ENCODE measurements around the gene PRKG1.
"Not testable (repeated sequence)": the region's sequence is repeated elsewhere in the genome, so short reads cannot be mapped to it uniquely, and the experiment has no call there.

PRKG1 gene

DNA sequence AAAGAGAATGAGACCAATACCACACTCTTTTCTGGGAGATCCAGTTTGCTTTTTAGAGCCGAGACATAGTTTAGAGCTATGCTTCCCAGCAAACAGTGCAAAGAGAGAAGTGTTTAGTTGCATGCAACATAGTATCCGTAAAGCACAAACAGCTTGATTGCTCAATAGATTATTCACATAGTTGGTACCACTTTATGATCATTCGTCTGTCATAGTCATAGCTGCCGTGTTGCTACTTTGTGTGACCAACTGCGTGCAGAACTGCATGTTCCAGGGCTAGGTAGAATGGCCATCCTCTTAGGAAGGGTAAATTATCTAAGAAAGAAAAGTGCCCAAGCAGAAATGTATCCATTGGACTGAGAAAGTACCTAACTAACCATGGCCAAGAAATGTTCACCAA lies 1036.3 kb downstream of the PRKG1 start:
- no peak for DNase-seq

DNA sequence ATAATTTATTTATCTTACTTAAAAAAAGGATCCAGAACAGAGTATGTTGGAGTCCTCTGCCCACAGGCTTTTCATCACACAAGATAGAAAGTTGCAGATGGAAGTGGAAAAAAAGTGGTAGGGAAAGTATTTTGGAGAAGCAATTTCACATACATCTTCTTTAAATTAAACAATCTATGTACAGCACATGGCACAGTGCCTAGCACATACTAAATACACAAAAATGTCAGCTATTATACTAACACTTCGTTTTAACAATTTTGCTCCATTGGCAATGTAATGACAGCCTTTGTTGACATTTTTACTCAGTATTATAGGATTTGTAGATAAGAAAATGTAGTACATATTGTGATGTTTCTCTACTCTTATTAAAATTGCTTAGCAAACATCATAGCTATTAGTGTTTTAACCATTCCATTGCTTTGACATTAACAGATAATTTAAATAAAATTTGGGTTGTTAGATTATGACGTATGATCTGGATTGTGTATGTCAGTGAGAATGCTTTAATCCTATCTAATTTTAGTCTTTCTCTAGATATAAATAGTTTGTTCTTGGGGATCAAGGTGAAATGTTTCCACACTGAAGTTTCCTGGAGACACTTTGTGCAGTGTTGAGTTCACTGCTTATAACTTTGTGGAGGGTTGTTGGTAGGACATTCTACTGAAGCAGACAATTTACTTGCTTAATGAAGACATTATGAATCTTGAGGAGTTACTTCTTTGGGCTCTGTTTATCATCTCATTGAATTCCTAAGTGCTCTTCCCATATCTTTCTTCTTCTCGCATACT lies 1037.0 kb downstream of the PRKG1 start:
- DNase-seq: no peak

DNA sequence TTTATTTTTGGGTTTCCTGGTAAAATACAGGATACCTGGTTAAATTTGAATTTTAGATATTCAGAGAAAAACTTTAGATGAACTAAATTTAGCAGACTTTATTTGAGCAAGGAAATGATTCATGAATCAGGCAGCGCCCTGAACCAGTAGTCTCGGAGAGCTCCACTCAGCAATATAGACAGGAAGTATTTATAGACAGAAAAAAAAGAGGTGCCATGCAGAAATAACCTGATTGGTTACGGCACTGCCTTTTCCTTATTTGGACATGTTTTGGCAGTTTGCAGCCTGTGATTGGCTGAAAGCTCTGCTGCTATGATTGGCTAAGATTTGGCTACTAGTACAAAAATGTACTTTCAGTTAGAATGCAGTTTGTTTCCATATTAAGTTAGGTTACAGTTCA lies 1041.5 kb downstream of the PRKG1 start:
- DNase-seq: no peak

DNA sequence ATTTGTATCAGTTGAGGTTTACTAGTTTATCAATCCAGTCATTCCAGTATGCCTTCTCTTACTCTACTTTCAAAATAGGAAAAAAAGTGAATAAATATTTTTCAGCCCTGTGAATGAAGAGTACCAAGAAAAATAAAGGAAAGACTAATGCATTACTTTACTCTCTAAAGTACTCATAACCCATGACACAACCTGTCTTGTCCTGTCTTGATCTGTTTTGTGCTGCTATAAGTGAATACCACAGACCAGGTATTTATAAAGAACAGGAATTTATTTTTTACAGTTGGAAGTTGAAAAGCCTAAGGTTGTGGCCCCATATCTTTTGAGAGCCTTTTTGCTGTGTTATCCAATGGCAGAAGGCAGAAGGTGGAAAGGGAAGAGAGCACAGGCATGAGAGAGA lies 1045.2 kb downstream of the PRKG1 start:
- no peak for DNase-seq

DNA sequence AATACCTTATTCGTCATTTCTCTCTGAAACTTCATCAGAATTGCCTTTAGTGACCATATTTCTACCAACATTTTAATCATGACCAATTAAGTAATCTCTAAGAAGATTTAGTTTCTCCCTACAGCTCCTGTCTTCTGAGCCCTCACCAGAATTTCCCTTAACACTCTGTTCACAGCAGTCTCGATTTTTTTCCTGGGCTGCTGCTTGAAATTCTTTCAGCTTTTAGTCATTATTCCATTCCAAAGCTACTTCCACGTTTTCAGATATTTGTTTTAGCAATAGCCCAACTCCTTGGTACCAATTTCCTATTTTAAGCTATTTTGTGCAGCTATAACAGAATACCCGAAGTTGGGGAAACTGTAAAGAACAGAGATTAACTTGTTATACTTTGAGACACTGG lies 1047.4 kb downstream of the PRKG1 start:
- no peak for DNase-seq

DNA sequence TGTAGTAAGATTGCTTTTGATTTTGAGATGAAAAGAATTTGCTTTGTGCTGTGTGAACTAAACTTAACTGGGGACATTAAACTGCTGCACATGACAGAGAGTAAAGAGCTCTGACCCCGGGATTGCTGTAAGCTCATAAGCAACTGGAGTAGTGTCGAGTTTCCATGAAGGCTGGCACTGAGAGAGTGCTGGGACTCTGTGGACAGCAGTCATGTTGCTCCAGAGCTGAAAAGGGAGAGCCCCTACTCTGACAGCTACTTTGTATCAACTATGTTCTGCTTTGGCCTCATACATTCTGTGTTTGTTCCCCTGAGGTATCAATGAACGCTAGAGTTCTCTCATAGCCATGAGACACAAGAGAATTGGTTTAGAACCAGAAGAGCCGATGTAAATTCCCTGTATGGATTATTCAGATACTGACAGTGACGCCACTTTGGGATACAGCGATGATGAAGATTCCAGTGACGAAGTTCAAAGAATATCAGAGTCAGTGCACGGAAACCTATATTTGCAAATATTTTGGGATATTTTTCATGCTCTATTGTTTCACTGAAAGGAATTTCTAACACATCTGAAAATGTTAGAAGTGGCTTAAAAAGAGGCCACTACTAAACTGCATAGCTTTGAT lies 1053.9 kb downstream of the PRKG1 start:
- no peak for DNase-seq

DNA sequence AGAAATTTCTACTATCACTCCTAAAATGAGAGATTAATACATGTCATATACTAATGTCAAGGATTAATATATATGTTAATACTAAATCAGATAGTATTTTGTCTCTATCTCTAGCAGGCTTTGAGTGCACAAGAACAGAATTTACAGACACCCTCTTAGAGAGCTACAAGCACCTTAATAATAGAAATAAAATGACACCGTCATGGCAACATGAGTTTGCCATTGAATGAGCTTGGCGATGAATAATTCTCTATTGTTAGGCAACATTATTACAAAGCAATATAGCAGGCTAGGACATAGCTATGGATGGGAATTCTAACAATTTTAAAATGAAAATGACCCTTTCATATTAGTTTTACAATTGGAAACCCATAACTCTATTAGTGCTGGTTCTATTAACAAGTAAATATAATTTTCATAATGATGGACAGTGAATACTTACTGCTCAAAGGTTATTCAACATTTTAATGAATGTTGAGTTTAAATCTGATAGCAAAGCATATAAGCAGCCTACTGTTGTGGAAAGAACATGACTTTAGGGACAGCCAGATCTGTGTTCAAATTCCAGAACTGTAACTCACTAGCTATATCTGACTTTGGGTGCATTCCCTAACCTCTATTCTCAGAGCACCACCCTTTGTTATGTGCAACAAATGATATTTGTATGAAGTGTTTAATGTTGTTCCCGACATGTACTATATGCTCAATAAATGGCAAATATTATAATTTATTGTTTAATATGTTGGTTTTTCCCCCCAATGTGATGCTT lies 1055.3 kb downstream of the PRKG1 start:
- no peak for DNase-seq

DNA sequence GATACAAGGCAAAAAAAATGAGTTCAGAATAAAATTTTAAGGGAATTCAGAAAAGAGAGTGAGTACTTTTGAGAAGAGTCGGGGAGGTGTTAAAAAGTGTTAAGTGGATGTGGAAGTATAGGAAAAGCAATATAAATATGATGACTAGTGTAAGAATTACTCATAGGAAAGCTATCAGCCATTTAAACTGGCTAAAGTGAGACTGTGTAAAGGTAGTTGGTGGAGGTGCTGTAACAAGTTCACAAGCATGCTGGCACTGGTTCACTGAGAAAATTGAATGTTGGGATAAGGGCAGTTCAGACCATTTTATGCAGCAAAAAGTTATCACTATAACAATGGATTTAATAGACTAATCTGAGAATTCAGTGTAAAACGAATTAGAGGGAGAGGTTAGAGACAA lies 1060.8 kb downstream of the PRKG1 start:
- DNase-seq: no peak

DNA sequence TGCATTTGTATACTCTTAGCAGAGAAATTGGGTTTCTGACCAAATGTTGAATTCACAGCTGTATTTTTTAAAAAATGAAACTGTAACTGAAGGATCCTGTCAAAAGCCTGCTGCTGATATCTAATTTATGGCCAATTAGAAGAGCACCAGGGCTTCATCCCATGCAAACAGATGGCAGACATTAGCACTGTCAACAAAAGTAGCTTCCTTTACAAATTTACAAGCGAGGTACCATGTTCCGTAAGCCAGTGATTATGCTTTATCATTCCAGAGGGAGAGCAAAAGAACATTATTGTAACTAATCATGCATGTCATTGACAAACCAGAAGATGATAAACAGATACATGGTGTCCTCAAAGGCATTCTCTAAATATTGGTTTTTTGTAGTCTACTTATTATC lies 1062.6 kb downstream of the PRKG1 start:
- DNase-seq: no peak

DNA sequence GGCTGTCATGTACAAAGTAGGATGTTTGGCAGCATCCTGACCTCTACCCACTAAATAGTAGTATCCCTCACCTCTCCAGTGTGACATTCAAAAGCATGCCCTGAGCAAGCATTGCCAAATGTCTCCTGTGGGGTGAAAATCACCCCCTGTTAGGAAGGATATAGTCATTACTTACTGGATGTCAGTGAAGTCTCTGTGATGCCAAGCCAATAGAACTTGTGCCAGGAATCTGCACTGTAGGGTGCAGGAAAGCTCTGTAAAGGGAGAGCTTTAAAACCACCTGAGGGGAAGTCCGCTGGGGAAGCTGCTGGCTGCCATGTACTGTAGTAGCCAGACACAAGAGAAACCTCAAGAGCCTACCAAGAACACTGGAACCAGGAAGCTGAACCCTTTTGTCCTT lies 1069.1 kb downstream of the PRKG1 start:
- DNase-seq: no peak

DNA sequence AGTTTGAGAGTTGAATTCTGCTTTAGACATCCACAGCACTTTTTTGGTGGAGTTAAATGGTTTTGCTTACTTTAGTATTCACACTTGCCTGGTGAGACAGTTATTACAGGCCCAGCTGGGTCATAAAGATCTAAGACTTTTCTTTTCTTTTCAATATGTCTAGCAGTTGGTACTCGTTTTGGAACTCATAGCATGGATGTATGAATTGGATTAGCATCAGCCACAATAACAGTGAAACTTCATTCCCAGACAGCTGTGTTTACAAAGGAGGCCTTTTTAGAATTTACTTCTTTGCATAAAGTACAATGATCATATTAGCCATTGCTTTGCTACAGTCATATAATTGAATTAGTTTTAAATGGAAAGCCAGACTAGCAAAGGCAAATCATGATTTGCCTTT lies 1071.3 kb downstream of the PRKG1 start:
- DNase-seq: no peak

DNA sequence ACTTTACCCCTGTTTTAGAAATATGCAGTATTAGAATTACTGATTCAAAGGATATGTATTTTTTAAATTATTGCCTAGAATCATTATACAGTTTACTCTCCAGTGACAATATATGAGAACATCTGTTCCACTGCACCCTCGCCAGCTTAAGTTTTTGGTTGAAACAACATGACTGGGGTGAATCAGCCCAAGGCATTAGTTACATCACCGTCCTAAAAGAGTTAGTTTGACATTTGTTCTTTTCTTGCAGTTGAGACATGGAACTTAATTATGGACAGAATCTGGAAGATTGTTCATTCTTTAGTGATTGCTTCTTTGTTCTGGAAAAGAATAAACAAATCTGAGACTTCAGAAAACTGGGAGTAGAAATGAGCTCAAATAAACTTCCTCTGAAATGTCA lies 1072.5 kb downstream of the PRKG1 start:
- DNase-seq: no peak

DNA sequence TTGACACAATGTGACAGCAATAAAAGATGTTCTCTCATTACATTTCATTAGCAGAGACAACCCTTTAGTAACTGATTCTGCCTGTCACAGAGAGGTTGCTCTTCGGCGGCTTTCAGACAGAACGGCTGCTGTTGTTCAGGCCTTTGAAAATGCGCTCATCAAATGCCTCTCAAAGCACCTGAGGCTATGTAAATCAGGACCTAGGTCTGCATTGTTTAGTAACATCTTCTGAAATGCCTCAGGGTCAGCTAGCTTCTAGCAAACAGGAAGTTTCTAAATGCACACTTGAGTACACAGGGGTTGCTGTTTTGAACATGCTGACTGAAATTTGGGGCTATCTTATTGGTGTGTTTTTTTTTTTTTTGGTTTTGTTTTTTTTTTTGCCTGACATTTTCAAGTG lies 1096.5 kb downstream of the PRKG1 start:
- no peak for DNase-seq

DNA sequence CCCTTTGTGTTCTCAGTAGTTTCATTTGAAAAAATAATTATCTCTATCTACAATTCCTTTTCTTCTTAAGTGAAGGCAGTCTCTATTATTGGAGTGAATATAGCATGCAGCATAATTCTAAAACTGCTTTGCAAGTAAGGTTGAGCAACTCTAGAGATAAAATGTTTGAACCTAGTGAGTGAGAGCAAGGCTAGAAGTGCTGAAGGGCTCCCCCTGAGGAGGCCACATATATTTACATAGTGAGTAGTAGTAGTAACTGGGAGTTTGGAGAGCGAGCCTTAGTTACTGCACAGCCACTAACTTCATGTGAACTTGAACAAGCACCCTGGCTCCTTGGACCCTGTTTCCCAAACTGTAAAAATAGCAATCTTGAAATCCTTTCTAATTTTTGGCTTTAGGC lies 1098.3 kb downstream of the PRKG1 start:
- DNase-seq: no peak

DNA sequence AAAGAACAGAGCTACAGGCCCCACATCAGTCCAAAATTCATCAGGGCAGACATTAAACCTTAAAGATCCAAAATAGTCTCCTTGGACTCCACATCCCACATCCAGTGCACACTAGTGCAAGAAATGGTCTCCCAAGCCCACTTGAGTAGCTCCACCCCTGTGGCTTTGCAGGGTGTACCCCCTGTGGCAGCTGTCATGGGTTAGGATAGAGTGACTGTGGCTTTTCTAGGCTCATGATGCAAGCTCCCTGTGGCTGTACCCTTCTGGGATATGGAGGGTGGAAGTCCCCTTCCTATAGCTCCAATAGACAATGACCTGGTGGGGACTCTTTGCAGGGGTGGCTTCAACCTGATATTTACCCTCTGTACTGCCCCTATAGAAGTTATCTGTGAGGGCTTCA lies 1111.0 kb downstream of the PRKG1 start:
- DNase-seq: no peak

DNA sequence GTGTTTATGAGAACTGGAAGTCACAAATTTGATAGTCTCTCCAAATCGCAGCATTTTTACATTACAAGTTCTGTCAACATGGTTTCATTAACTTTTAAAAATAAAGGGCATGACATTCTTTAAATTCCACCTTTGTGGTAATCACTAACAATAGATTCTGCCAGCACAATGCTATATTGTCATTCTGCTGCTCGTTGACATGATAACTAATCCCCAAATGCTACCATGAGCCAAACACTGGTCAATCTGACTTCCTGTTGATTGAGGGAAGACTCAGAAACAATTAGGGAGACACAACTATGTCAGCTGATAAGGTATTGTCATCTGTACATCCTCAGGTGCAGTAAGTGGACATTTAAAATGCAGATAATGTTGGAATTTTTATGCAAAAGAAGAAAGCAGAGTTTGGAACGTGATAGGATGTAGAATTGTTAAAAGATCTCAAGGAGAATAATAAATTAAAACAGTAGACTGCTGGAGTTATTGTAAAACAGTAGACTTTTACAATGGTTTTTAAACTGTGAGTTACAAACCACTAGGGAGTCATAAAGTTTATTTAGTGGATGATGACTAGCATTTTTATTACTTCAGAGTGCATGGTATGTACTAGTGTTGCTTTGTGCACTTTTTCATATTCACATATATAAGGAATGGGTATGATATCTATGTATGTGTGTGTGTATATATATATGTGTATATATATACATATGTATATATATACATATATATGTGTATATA lies 1113.4 kb downstream of the PRKG1 start:
- DNase-seq: no peak

DNA sequence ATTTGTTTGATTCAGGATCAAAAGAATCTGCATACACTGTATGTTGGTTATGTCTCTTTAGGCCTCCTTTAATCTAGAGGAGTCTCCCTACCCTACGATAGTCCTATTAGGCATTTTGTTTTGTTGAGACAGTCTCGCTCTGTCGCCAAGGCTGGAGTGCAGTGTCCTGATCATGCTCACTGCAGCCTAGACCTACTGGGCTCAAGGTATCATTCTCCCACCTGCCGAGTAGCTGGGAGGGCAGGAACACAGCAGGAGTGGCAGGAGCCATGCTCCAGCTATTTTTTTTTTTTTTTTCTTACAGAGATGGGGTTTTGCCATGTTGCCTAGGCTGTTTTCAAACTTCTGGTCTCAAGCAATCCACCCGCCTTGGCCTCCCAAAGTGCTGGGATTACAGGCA lies 1116.8 kb downstream of the PRKG1 start:
- no peak for DNase-seq

DNA sequence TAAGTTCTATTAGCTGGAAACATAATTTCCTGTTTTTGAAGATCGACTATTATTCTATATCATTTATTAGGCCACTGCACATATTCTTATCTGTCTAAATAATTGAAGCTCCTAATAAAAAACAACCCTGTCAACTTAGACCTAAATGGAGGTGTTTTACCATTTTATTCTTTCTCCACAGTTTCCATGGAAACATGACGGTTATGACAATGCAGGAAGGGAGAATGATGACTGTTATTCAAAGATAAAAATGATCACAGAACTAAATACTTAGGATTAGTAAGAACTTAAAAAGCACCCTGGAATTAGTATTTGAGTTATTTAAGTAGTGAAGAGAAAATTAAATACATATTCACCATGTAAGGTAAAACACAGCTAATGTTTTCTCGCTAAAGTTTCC lies 1119.9 kb downstream of the PRKG1 start:
- no peak for DNase-seq

DNA sequence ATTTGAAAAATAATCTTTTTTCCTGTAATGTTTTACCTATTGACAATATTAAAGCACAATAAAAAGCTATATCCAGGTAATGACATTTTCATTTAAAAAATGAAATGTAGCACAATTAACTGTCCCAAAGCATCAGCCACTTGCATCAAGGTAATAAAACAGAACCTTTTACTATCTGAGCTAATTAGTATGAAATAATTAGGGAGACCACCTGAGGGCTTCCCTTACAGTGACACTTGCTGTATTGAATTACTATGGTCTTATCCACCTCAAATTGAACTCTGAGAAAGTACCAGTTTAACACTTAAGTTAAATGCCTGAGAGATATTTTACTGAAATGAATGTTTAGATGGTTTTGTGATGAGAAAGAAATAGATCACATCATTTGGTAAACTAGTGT lies 1120.4 kb downstream of the PRKG1 start:
- DNase-seq: no peak

DNA sequence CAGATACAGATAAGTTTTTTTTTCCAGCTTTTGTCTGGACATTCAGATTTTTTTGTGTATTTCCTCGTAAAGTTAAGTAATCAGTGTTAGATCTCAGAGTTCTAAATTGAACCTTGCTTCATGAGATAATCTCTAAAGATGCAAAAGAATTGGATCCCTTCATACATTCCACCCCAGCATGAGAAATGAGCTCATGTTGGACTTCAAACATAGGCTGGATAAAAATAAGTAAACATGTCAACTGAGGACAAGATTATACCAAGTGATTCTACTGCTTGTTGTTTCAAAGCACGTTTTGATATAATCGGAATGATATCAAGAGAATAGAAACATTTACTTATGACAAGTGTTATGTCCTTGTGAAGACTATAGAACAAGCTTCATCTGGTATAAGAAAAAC lies 1122.8 kb downstream of the PRKG1 start:
- no peak for DNase-seq

DNA sequence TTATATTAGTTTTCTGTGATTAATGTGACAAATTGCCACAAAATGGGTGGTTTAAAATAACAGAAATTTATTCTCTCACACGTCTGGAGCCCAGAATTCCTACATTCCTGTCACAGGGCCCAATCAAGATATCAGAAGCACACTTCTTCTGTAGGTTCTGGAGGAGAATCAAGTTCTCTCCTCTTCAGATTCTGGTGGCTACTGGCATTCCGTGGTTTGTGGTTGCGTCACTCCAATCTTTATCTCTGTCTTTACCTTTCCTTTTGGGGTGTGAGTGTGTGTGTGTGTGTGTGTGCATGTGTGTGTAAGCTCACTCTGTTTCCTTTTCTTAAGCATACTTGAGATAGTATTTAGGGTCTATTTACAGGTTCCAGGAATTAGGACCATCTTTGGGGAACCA lies 1124.3 kb downstream of the PRKG1 start:
- no peak for DNase-seq

DNA sequence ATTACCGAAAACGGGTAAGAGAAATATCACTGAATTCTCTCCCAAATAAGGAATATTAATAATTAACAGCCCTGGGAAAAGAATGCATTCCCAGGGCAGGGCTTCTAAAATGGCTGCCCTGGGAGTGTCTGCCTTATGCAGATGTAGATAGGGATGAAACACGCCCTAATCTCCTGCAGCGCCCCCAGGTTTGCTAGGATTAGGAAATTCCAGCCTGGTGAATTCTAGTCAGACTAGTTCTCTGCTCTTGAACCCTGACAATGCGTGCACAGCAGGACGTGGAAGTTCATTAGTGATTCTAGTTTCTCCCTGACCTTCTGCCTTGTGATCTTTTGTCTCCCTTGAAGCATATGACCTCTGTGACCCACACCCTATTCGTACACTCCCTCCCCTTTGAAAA lies 1130.6 kb downstream of the PRKG1 start:
- DNase-seq: not testable (repeated sequence)

DNA sequence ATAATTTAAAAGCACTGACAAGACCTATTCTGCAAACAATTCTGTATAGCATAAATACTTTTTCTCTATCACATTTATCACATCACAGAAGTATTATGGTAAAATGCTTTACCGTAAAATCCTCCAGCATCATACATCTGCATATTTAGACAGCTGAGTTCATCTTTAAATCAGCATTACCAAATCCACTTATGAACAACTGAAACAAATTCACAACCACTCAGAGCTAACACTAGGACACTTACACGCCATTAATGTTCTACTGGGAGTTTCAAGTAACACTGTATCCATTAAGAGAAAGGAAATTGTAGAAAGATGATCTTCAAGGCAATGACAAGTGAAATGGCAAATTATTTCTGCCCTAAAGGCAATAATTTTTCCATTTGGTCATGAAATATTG lies 1134.1 kb downstream of the PRKG1 start:
- no peak for DNase-seq

DNA sequence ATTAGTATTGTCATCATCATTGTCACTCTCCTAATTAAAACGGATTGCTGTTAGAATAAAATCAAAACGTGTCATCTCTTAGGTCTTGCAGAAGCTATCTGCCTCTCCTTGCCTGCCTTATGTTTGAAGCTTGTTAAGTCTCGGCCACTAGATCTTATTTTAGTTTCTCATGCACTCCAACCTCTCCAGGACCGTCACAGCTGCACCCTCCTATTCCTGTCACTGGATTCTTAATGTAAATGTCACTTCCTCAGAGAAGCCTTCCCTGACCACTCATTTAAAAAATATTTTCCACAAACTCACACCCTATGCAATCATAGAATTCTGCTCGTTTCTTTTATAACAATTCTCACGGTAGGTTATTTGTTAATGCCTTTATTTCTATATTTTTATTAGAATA lies 1135.9 kb downstream of the PRKG1 start:
- no peak for DNase-seq
